CD4-positive, alpha-beta T cell treated with Interleukin-15 for 1 hour (primary cell): ENCODE results near the gene FAM171A1.
"Not testable (repeated sequence)": the region's sequence is repeated elsewhere in the genome, so short reads cannot be mapped to it uniquely, and the experiment has no call there.

Source experiments
- DNase-seq: peaks from one replicate; pipeline ENCODE4 v3.0.0-alpha.2; 2020

The FAM171A1 gene

DNA sequence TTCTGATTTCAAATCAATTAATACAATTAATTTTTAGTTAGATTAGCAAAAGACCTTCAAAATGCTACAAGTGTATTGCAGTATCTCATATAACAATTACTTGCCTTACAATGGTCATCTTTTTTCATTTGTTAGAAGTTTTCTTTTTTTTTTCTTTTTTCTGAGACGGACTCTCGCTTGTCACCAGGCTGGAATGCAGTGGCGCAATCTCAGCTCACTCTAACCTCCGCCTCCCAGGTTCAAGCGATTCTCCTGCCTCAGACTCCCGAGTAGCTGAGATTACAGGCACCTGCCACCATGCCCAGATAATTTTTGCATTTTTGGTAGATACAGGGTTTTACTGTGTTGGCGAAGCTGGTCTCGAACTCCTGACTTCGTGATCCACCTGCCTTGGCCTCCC, 95.0 kb downstream of the FAM171A1 start:
- not testable (repeated sequence) for DNase-seq

DNA sequence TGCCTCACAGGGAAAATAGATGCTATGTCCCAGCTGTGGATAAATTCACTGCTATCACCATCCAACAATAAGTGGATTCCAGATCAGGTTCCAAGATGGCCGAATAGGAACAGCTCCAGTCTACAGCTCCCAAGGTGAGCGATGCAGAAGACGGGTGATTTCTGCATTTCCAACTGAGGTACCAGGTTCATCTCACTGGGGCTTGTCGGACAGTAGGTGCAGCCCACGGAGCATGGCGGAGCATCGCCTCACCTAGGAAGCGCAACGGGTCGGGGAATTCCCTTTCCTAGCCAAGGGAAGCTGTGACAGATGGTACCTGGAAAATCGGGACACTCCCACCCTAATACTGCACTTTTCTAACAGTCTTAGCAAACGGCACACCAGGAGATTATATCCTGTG, 101.3 kb downstream of the FAM171A1 start:
- DNase-seq = not testable (repeated sequence)

GRCh38 chr10:15267496-15267895, 103.6 kb downstream of the FAM171A1 start:
- no peak for DNase-seq

DNA sequence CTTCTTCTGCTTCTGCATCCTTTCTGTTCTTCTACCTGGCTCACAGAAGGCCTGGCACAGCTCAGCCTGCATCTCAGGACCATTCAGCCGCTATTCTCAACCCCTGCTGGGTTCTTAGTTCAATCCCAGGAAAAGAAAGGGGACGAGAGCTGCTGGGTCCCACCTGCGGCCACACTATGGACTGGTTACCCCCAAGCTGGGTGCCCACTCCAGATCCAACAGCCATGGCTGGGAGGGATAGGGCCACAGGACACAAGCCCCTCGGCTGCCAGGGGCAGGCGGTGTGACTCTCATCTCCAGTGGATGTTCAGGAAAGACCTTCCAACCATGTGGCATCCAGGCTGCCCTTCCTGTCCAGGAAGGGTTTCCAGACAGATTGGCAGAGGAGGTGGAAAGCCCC, 105.0 kb downstream of the FAM171A1 start:
- DNase-seq = no peak

DNA sequence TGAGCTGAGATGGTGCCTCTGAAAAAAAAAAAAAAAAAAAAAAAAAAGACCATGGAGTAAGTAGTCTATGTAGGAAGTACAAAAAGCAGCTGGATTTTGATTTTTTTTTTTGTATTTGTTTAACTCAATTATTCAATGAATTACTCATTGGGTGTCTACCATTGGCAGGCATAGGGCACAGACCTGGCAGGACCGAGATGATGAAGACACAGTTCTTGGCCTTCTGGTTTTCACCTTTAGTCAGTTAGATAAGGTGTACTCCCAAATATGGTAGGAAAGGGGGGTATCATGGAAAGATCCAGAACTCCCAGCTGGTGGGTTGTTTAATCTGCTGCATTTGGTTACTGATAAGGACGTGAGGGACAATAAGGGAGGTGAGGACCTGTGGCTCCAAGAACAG, 105.5 kb downstream of the FAM171A1 start:
- DNase-seq = no peak

DNA sequence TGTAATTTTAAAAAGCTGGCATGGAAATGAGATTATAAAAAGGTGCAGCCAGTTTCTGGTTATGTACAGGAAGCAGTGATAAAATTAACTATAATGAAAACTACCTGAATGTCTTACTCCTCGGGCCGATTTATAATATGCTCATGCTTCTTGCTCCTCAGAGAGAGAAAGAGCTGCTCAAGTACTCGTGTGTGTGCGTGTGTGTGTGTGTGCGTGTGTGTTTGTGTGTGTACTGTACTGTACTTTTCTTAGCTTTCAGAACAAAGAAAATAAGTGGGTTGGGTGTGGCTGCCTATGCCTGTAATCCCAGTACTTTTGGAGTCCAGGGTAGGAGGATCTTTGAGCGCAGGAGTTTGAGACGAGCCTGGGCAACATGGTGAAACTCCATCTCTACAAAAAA, 106.0 kb downstream of the FAM171A1 start:
- DNase-seq = no peak

- DNase-seq = no peak
These were observed 107.3 kb downstream of the FAM171A1 start for GRCh38 chr10:15263657-15264323.

GRCh38 chr10:15262036-15262713, 108.9 kb downstream of the FAM171A1 start:
- DNase-seq = no peak

GRCh38 chr10:15259136-15259535, 112.0 kb downstream of the FAM171A1 start:
- no peak for DNase-seq

- no peak for DNase-seq
These were observed 112.8 kb downstream of the FAM171A1 start for GRCh38 chr10:15258255-15258654.

DNA sequence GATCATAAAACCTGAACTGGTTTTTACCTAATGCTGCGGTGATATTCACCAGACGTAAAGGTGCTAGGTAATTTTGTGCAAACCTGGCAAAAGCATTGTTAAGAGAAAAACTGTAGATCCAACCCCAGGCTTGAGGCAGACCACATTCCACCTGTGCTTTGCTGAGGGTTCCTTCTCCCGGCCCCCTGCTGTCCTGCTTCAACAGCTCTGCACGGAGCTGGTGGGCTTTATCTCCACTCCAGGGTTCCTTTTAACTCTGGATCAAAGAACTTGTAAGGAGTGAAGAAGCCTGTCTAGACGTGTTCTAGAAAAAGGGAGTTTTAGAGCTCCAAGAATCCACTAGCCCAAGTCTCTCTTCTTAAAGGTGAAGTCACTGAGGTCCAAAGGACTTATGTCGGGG, 115.1 kb downstream of the FAM171A1 start:
- DNase-seq = no peak

DNA sequence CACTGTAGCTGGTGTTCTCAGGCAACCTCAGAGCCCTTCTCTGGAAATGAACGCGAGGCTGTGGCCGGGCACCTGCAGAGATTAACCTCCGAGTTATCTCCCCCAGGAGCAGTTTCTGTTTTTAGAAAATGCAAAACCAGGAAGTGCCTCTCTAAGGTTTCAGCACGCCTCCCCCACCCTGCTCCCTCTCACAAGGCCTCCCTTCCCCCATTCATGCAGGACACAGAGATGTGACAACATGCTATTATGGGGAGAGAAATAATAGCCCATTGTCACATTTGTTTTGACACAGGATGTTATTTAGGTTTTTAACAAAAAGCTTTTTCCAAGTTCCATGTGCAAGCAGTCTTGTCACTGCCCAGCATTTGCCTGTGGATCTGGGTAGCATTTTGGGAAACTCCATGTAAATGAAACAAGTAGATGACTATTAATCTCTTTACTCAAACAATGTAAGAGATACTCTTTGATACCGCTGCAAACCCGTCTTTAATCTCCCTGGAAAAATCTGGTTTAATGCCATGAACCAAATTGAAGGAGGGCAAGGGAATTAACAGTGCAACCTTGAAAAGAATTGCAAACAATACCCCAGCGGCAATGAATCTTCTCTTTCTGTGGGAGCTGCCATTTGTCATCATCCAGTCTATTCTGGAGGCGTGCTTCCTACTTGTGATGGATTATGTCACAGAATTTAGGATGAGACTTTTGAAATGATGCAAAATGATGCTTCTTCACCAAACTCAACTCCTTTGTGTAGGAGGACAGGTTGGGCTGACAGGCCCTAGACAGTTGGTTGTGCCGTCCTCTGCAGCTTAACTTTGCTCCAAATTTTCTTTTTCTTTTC, 116.1 kb downstream of the FAM171A1 start:
- DNase-seq = no peak

GRCh38 chr10:15253951-15254807, 116.9 kb downstream of the FAM171A1 start:
- no peak for DNase-seq

GRCh38 chr10:15252396-15252795, 118.7 kb downstream of the FAM171A1 start:
- no peak for DNase-seq

- no peak for DNase-seq
These were observed 119.2 kb downstream of the FAM171A1 start for GRCh38 chr10:15251791-15252380.

GRCh38 chr10:15245530-15245929, 125.6 kb downstream of the FAM171A1 start:
- DNase-seq = no peak

DNA sequence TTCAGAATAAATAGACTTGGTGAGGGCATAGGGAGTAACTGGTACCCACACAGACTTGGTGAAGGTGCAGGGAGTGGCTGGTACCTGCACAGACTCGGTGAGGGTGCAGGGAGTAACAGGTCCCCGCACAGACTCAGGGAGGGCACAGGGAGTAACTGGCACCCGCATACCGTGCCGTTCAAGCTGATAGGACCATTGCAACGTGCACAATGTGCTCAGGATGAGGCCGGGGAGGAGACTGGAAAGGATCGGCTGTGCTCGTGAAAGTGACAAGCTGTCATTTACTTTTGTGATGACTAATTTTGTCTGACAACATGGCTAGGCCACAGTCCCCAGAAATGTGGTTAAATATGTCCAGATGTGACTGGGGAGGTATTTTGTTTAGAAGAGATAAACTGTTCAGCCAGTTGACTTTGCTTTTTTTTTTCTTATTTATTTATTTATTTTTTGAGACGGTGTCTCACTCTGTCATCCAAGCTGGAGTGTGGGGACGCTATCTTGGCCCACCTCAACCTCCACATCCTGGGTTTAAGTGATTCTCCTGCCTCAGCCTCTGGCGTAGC, 126.4 kb downstream of the FAM171A1 start:
- DNase-seq = no peak

- no peak for DNase-seq
These were observed 128.7 kb downstream of the FAM171A1 start for GRCh38 chr10:15242261-15242840.

DNA sequence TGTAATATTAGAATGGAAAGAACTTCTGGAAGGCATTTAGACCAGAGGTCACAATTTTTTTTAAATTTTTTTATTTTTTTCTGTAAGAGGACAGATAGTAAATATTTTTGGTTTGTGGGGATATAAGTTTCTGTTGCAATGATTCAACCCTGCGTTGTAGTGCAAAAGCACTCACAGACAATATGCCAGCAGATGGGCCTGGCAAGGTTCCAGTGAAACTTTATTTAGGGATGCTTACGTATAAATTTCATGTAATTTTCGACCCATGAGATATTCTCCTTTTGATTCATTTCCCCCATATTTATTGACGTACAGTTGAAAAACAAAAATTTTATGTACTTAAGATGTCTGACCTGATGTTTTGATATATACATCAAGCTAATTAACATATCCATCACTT, 129.8 kb downstream of the FAM171A1 start:
- no peak for DNase-seq

GRCh38 chr10:15238555-15239335, 132.3 kb downstream of the FAM171A1 start:
- no peak for DNase-seq

DNA sequence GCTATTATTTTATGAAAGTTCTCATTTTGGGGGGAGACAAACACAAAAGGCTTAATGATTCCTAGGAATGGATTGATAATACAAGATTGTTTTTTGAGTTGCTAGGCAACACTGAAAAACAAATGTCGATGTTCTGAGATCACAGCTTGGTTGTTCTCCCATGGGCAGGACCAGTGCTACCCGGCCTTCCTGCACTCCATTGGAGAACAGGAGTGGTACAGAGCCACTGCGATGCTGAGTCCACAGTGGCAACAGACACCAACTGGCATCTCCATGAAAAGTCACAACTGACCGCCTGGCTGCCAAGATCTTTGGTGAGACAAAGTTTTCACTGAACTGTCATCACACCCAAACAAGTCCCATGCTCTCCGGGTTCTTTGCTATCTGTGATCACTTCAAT, 133.7 kb downstream of the FAM171A1 start:
- DNase-seq = no peak
